Tibial artery (tissue), 4 donors: ENCODE measurements around the gene RALY.

ENCODE experiments used
- DNase-seq, 2 donors: peaks; one replicate each; pipeline ENCODE4 v3.0.0-alpha.2; 2019
- H3K27ac ChIP-seq, 2 donors: fragments of 200-600 bp; sonication (generic) in 1 of 2; 1 replicate in 1 of 2; 2 replicates in 1 of 2; pipeline ENCODE4 v1.5.1; 2018 to 2019; ENCODE audit warnings: mild to moderate bottlenecking in 1 of 2
- H3K27me3 ChIP-seq, 2 donors: fragments of 200-600 bp; sonication (generic) in 1 of 2; one replicate each; pipeline versions ENCODE4 v1.5.1 to v1.6.0; 2016 to 2019
- H3K36me3 ChIP-seq, 3 donors: fragments of 200-600 bp; sonication (generic) in 2 of 3; one replicate each; pipeline ENCODE4 v1.5.1; 2016 to 2019; ENCODE audit warnings: mild to moderate bottlenecking in 2 of 3
- H3K4me1 ChIP-seq, 4 donors: fragments of 200-600 bp; sonication (generic) in 2 of 4; 1 replicate in 3 of 4; 2 replicates in 1 of 4; pipeline ENCODE4 v1.5.1; 2016 to 2019
- H3K4me3 ChIP-seq, 2 donors: fragments of 200-600 bp; sonication (generic) in 1 of 2; 1 replicate in 1 of 2; 2 replicates in 1 of 2; pipeline ENCODE4 v1.5.1; 2018 to 2019; ENCODE audit warnings: mild to moderate bottlenecking in 2 of 2
- H3K9me3 ChIP-seq, 3 donors: fragments of 200-600 bp; sonication (generic) in 1 of 3; one replicate each; pipeline ENCODE4 v1.5.1; 2016 to 2019
- intact Hi-C: fragments of 100-400 bp; cut with DNase I; formaldehyde crosslinking; loops from one replicate; pipeline ENCODE4 v1.15.0; 2023; ENCODE audit warnings: low total_unique reads
- TF ChIP-seq, protein P1 (sequence below), 2 experiments: fragments of 200-600 bp in 1 of 2; fragments of 450-650 bp in 1 of 2; IDR thresholded peaks; one replicate each; pipeline ENCODE4 v1.5.1; 2017 to 2019; ENCODE audit warnings: antibody characterized with exemption in 2 of 2, mild to moderate bottlenecking in 1 of 2, moderate library complexity in 1 of 2

The RALY gene

DNA sequence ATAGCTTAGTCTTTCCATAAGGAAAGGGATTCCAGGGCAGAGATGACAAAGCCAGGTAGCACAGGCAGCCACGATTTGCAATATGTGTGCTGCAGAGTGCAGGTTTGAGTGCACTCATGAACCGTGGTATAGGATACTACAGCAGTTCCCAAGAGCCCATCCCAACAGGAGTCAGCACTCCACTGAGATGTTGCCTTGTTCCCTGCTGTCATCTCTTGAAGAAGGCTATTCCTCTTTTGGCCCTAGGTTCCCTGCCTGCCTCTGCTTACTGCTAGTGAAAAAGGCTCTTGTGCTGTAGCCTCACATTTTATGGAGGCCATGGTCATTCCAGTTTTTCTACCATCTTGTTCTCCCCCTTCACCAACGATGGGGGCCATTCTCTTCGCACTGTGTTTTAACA is 40.2 kb downstream of the RALY start:
- TF ChIP-seq, protein P1, sequence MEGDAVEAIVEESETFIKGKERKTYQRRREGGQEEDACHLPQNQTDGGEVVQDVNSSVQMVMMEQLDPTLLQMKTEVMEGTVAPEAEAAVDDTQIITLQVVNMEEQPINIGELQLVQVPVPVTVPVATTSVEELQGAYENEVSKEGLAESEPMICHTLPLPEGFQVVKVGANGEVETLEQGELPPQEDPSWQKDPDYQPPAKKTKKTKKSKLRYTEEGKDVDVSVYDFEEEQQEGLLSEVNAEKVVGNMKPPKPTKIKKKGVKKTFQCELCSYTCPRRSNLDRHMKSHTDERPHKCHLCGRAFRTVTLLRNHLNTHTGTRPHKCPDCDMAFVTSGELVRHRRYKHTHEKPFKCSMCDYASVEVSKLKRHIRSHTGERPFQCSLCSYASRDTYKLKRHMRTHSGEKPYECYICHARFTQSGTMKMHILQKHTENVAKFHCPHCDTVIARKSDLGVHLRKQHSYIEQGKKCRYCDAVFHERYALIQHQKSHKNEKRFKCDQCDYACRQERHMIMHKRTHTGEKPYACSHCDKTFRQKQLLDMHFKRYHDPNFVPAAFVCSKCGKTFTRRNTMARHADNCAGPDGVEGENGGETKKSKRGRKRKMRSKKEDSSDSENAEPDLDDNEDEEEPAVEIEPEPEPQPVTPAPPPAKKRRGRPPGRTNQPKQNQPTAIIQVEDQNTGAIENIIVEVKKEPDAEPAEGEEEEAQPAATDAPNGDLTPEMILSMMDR (IDR thresholded peaks at IDR 0.05), result no peak
- intact Hi-C loops, result no loop called here
- no peaks in the 10 kb centered on the region for H3K27me3 ChIP-seq
- H3K27ac ChIP-seq, result no peak overlapping the region
- H3K4me3 ChIP-seq, result no peak overlapping the region
- no peak for DNase-seq
- H3K36me3 ChIP-seq, result peaks cover 13 to 30% (median 25%) of the 10 kb centered on the region in 3 donors
- H3K9me3 ChIP-seq, result no peaks in the 10 kb centered on the region
- H3K4me1 ChIP-seq, result peaks cover 0 to 28% (median 15%) of the 10 kb centered on the region in 4 donors

DNA sequence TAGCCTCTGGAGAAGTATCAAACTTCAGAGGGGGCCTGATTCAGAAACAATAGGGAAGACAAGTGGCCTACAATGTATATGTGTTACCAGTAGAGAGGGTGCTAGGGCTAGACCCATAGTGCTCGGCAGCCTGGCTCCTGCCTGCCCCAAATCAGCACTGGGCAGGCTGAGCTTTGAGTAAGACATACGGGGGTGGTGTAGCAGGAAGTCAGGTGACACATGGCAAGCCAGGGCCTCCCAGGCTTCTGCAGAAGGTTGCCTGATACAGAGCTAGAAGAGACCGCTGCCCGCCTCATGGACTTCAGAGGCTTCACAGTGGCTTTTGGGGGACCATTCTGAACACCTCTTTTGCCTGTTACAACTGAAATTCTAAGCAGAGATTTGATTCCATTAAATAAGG is 43.4 kb downstream of the RALY start:
- intact Hi-C loops, result no loop called here
- no peak overlapping the region for H3K27ac ChIP-seq
- H3K36me3 ChIP-seq, result peaks cover 7 to 21% (median 15%) of the 10 kb centered on the region in 3 donors
- no peak overlapping the region for H3K4me3 ChIP-seq
- no peaks in the 10 kb centered on the region for H3K9me3 ChIP-seq
- no peak for DNase-seq
- peaks cover 0 to 60% (median 37%) of the 10 kb centered on the region in 4 donors for H3K4me1 ChIP-seq
- TF ChIP-seq, protein P1 (IDR thresholded peaks at IDR 0.05), result no peak
- no peaks in the 10 kb centered on the region for H3K27me3 ChIP-seq

DNA sequence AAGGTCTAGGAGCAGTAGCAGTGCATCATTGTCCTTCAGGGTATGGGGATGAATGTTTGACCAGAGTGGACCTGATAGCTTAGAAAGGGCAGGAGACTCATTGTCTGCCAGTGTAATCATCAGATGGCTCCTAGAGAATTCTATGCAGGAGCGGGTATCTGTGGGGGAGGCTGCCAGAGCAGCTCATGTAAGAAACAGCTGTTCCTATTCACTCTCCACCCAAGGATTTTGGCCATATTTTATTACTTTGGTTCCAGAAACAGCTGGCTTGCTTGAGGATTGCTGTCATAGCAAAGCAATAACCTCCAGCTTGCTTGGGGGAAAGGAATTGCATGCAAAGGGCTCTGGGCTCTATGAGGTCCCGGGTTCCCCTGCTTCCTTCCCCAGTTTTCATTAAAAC is 44.1 kb downstream of the RALY start:
- TF ChIP-seq, protein P1 (IDR thresholded peaks at IDR 0.05), result no peak
- peaks cover 3 to 15% (median 12%) of the 10 kb centered on the region in 3 donors for H3K36me3 ChIP-seq
- H3K4me1 ChIP-seq, result peaks cover 0 to 66% (median 38%) of the 10 kb centered on the region in 4 donors
- DNase-seq, result no peak
- no peaks in the 10 kb centered on the region for H3K27me3 ChIP-seq
- no peaks in the 10 kb centered on the region for H3K9me3 ChIP-seq
- intact Hi-C loops, result no loop called here
- no peak overlapping the region for H3K4me3 ChIP-seq
- no peak overlapping the region for H3K27ac ChIP-seq

DNA sequence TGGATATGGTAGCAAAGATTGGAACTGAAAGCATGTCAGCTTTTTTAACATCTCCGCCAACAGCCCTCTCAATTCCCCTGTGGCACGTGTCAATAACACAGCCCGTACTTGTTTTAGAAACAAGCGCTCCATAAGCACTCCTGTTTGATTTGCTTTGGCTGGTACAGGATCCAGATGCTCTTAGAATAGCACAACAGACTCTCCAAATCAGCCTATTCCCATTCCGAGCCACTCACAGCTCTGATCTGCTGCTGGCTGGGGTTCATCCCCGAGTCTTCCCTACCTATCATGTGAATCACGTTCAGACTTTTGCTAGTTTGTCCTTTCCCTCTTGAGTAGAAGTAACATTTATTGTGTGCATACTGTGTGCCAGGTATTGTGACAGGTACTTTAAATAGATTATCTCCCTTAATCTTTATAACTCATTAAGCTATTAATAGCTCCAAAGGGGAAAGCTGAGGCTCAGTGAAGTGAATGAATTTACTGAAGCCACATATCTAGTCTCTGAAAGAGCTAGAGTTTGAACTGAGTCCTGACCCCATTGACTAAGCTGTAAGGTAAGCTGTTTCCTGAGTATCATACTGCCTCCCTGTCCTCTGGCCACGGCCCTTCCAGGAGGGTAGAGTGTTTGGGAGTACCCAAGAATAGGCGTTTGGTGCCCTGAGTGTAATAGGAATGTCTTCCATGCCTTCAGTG is 46.7 kb downstream of the RALY start:
- intact Hi-C loops, result no loop called here
- Histone ChIP-seq H3K36me3 (no peaks in the 10 kb centered on the region), H3K9me3 (no peaks in the 10 kb centered on the region), H3K27me3 (no peaks in the 10 kb centered on the region), H3K27ac (peak overlapping the region in 1 of 2 donors; percentile 5), H3K4me1 (peaks cover 0 to 84% (median 48%) of the 10 kb centered on the region in 4 donors), H3K4me3 (no peak overlapping the region)
- DNase-seq, result no peak
- TF ChIP-seq, protein P1 (IDR thresholded peaks at IDR 0.05), result no peak

DNA sequence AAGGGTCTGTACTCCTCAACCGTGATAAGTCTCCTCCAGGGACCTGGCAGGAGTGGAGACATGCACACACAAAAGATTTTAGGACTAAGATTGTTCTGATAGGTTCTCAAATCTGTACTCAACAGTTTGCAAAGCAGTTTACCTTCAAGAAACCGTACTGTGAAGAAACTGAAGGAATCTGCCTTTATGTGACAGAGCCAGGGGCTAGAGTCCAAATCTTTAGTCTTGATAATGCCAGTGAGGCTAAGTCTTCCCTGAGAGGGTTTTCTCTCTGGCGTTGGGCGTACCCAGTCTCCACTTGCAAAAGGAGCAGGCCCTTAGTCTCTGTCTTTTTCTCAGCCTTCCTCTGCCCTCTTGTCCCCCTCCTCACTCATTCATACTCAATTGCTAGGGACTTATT is 47.5 kb downstream of the RALY start:
- TF ChIP-seq, protein P1 (IDR thresholded peaks at IDR 0.05), result no peak
- intact Hi-C loops, result no loop called here

More for the DNA sequence above, 47.5 kb downstream of the RALY start:
- Histone ChIP-seq H3K27ac (no peak overlapping the region), H3K4me3 (no peak overlapping the region), H3K9me3 (no peaks in the 10 kb centered on the region), H3K36me3 (no peaks in the 10 kb centered on the region), H3K4me1 (peaks cover 0 to 88% (median 54%) of the 10 kb centered on the region in 4 donors), H3K27me3 (no peaks in the 10 kb centered on the region)
- DNase-seq, result no peak
